ENCODE measurements around the gene CFAP65. TPM values are rescaled to one million over a fixed set of nuclear protein-coding genes. Genes with fewer than 3 reads are reported as not detected.

Gene CFAP65
- total and polyA plus RNA-seq, 2 of the 4 experiments (the other 2 are of a cell fraction): not detected

DNA sequence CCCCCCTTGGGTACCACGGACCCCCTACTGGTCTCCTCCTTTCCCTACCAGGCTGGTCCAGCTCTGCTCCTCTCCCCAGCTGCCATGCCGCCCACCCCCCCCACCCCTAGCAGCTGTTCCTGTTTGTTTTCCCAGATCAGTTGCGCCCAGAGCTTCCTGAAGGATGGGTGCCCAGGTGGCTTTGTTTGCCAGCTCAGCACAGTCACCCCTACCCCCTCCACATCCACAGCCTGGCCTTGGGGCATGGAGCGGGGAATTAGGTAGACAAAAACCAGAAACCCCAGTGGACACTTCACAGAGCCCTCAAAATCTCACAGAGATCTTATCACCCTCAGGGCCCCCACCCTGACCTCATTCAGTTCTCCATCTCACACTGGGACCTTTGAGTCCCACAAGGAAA, 44.4 kb downstream of the CFAP65 start:
- no peak overlapping the region for H3K14ac ChIP-seq (replicated peaks; ENCODE audit: low read depth, low read length)
- in situ Hi-C loops (cut with MboI; ENCODE audit: low sequenced_read_pairs) (no loop called here), dilution Hi-C loops (cut with HindIII; ENCODE audit: low sequenced_read_pairs, unreplicated experiment) (no loop called here), intact Hi-C loops (cut with micrococcal nuclease) (loop anchor here (1.0 kb wide), 2 partner anchors 32 to 158 kb away; no protein-coding TSS in a partner anchor)
- no peak overlapping the region for H3K4ac ChIP-seq (ENCODE audit: low read depth, low read length)
- no peak overlapping the region for H3K27ac ChIP-seq (ENCODE audit: insufficient read depth, low read length)
- H3K36me3 ChIP-seq (ENCODE audit: control insufficient read depth, insufficient read depth, low read length): no peaks in the 10 kb centered on the region
- H2AK5ac ChIP-seq (ENCODE audit: low read depth, low read length): no peak overlapping the region
- no peaks in the 10 kb centered on the region for H3K9me1 ChIP-seq (ENCODE audit: insufficient read depth, low read length)
- no peaks in the 10 kb centered on the region for H3K79me1 ChIP-seq (ENCODE audit: low read depth in 1 of 2, low read length in 2 of 2)
- H3K27me3 ChIP-seq (ENCODE audit: control insufficient read depth, insufficient read depth, low read length): peaks cover 85% of the 10 kb centered on the region
- H2BK120ac ChIP-seq (ENCODE audit: low read depth, low read length): no peak overlapping the region
- H2BK20ac ChIP-seq (ENCODE audit: low read depth, low read length): no peak overlapping the region
- no peak overlapping the region for H3K4me2 ChIP-seq (ENCODE audit: low read depth, low read length)
- H3K56ac ChIP-seq (ENCODE audit: extremely low read depth, insufficient read depth, low read length): no peak overlapping the region
- H3K9me3 ChIP-seq (ENCODE audit: control insufficient read depth, insufficient read depth, low read length): no peaks in the 10 kb centered on the region
- no peaks in the 10 kb centered on the region; the same call in 1 of the 2 replicates for H3K4me1 ChIP-seq (ENCODE audit: control insufficient read depth, insufficient read depth, low read length)
- no peaks in the 10 kb centered on the region for H4K20me1 ChIP-seq (ENCODE audit: insufficient read depth, low read length)
- H3K9ac ChIP-seq (ENCODE audit: low read depth, low read length): no peak overlapping the region
- POLR2A ChIA-PET (ENCODE audit: unreplicated experiment): no interaction called here
- no peak overlapping the region for H4K91ac ChIP-seq (ENCODE audit: insufficient read depth, low read depth, low read length)
- H2AK9ac ChIP-seq (replicated peaks; ENCODE audit: low read depth, low read length, poor library complexity): no peak overlapping the region
- WGBS, 2 experiments (ENCODE audit: extremely low coverage in 2 of 2, insufficient read length in 1 of 2): 85% methylated on average over 2 of the region's 4 CpGs; no CpG with 5 or more reads in 1 of the 2 experiments
- H4K5ac ChIP-seq (ENCODE audit: low read depth, low read length): no peak overlapping the region
- no peak for DNase-seq
- no peak overlapping the region for H2BK5ac ChIP-seq (ENCODE audit: low read depth, low read length, poor library complexity, severe bottlenecking)
- H2BK15ac ChIP-seq (ENCODE audit: low read depth, low read length): no peak overlapping the region
- no peak overlapping the region for H2AFZ ChIP-seq (replicated peaks; ENCODE audit: low read length, poor library complexity)
- no peak overlapping the region for H3K23ac ChIP-seq (ENCODE audit: low read depth, low read length)
- no peak for TF ChIP-seq BHLHE40 (IDR thresholded peaks at IDR 0.05; ENCODE audit: low read depth, low read length)
- TF ChIP-seq CTCF (conservative IDR thresholded peaks at IDR 0.05; ENCODE audit: low read depth, low read length): no peak
- no peak for TF ChIP-seq FOS (IDR thresholded peaks at IDR 0.05; ENCODE audit: low read depth, low read length)
- no peak for TF ChIP-seq RCOR1 (IDR thresholded peaks at IDR 0.05; ENCODE audit: insufficient replicate concordance, low read length)
- no peak for TF ChIP-seq RAD21 (IDR thresholded peaks at IDR 0.05; ENCODE audit: low read length)
- TF ChIP-seq MAFK (IDR thresholded peaks at IDR 0.05; ENCODE audit: low read depth, low read length): no peak
- TF ChIP-seq MXI1 (IDR thresholded peaks at IDR 0.05; ENCODE audit: borderline replicate concordance, low read depth, low read length): no peak
- no peak for TF ChIP-seq CHD1 (IDR thresholded peaks at IDR 0.05; ENCODE audit: low read depth, low read length)
- no peak for TF ChIP-seq SMC3 (IDR thresholded peaks at IDR 0.05; ENCODE audit: low read depth, low read length)
- TF ChIP-seq RFX5 (IDR thresholded peaks at IDR 0.05; ENCODE audit: low read depth, low read length): no peak
- TF ChIP-seq ELK1 (IDR thresholded peaks at IDR 0.05; ENCODE audit: borderline replicate concordance, low read depth, low read length): no peak
- no peak for TF ChIP-seq CEBPB (IDR thresholded peaks at IDR 0.05; ENCODE audit: low read depth, low read length)
- no peak for TF ChIP-seq NFE2L2 (IDR thresholded peaks at IDR 0.05; ENCODE audit: low read depth, low read length)
- CTCF ChIA-PET: interaction anchor here (1.5 kb wide), 1 partner anchor 122 kb away, joined by 3 read pairs; no protein-coding TSS in a partner anchor
- ATAC-seq (ENCODE audit: low read depth): no peak
- no peak overlapping the region for H4K8ac ChIP-seq (ENCODE audit: low read depth in 2 of 2, low read length in 2 of 2)
- H3K18ac ChIP-seq (ENCODE audit: low read depth, low read length): no peak overlapping the region
- no peak overlapping the region for H3K4me3 ChIP-seq (ENCODE audit: insufficient read depth, low read depth, low read length)
- no TSS peak for BruUV-seq (replicated peaks)

All from IMR-90 (cell line).